Thyroid gland (tissue), 4 donors: Measurements from ENCODE around the gene ITGA11. TPM values are rescaled to one million over a fixed set of nuclear protein-coding genes. Genes with fewer than 3 reads are reported as not detected.

Experiments
- DNase-seq, 2 donors: peaks; one replicate each; pipeline ENCODE4 v3.0.0-alpha.2; 2019
- H3K27ac ChIP-seq, 3 donors: fragments of 200-600 bp; sonication (generic); 1 replicate in 2 of 3; 2 replicates in 1 of 3; pipeline ENCODE4 v1.5.1; 2016 to 2019; ENCODE audit warnings: mild to moderate bottlenecking in 1 of 3, moderate library complexity in 1 of 3
- H3K27me3 ChIP-seq: fragments of 200-600 bp; sonication (generic); one replicate; pipeline ENCODE4 v1.5.1; 2019
- H3K36me3 ChIP-seq, 2 donors: fragments of 200-600 bp; sonication (generic); one replicate each; pipeline ENCODE4 v1.5.1; 2016 to 2019
- H3K4me1 ChIP-seq, 2 donors: fragments of 200-600 bp; sonication (generic); one replicate each; pipeline ENCODE4 v1.5.1; 2017 to 2019
- H3K4me3 ChIP-seq, 3 donors: fragments of 200-600 bp; sonication (generic); replicated peaks in 1 of 3; 1 replicate in 2 of 3; 2 replicates in 1 of 3; pipeline ENCODE4 v1.5.1; 2016; ENCODE audit warnings: mild to moderate bottlenecking in 1 of 3
- H3K9me3 ChIP-seq: fragments of 200-600 bp; sonication (generic); one replicate; pipeline ENCODE4 v1.5.1; 2017
- CTCF ChIP-seq, 6 experiments: fragments of 200-600 bp in 3 of 6; fragments of 450-650 bp in 3 of 6; sonication (generic) in 3 of 6; IDR thresholded peaks; one replicate each; pipeline ENCODE4 v1.5.1; 2016 to 2019; ENCODE audit warnings: antibody characterized with exemption in 6 of 6, mild to moderate bottlenecking in 2 of 6, inconsistent platforms in 1 of 6, moderate library complexity in 1 of 6
- POLR2A ChIP-seq, 2 donors: fragments of 450-650 bp; IDR thresholded peaks; one replicate each; pipeline ENCODE4 v1.6.1; 2017; ENCODE audit warnings: antibody characterized with exemption in 2 of 2, mild to moderate bottlenecking in 2 of 2, moderate library complexity in 1 of 2
- WGBS, 2 donors: methylation state at CpG; one replicate each; pipeline ENCODE4 v1.1.5; 2017; 5-methylcytosine and 5-hydroxymethylcytosine counted together
- intact Hi-C: fragments of 100-400 bp; cut with DNase I; formaldehyde crosslinking; loops from one replicate; pipeline ENCODE4 v1.15.1; 2023
- total RNA-seq, 4 donors: library from RNA; depleted of rRNA; stranded (reverse); fragments of >200 nt; gene quantifications; one replicate each; pipeline ENCODE4 v1.2.3, GENCODE V29; 2016

ITGA11 gene
- total RNA-seq, 4 donors from 2014 or later: 3.0 to 6.1 (median 4.3) TPM

GRCh38 chr15:68277603-68278344 is 154.2 kb downstream of the ITGA11 start, which contains the start of gene FEM1B:
Gene FEM1B, plus strand, starts transcription at chr15:68277745. Its CDS starts 673 bp downstream, at chr15:68278418.
- DNase-seq: peak; percentile 92 to 93
- Histone ChIP-seq H3K36me3 (no peaks in the 10 kb centered on the region), H3K27ac (peak within 1 kb of the TSS; percentile 98 to 99 (median 99)), H3K4me1 (peaks cover 35 to 41% of the 10 kb centered on the region in 2 donors), H3K4me3 (peak within 1 kb of the TSS; percentile 67 to 92 (median 76)), H3K9me3 (no peaks in the 10 kb centered on the region), H3K27me3 (no peaks in the 10 kb centered on the region)
- peak in 1 of 2 donors; percentile 60 for TF ChIP-seq POLR2A (IDR thresholded peaks at IDR 0.05)
- peak in 2 of 6 experiments; percentile 25 to 35 for TF ChIP-seq CTCF (IDR thresholded peaks at IDR 0.05)
- intact Hi-C loops: no loop called here
- 0% methylated on average over 19 of the region's 85 CpGs for WGBS, 2 donors

- whole genome bisulfite sequencing, 2 donors: 1% methylated on average over 20 to 24 of the region's 25 CpGs
- peak; percentile 42 to 47 for DNase-seq
- Histone ChIP-seq H3K4me1 (peaks cover 30 to 40% of the 10 kb centered on the region in 2 donors), H3K27me3 (no peaks in the 10 kb centered on the region), H3K9me3 (no peaks in the 10 kb centered on the region), H3K27ac (peak overlapping the region; percentile 98 to 99 (median 99)), H3K4me3 (peak overlapping the region; percentile 67 to 92 (median 76)), H3K36me3 (no peaks in the 10 kb centered on the region)
- intact Hi-C loops: no loop called here
- TF ChIP-seq POLR2A (IDR thresholded peaks at IDR 0.05): no peak
- TF ChIP-seq CTCF (IDR thresholded peaks at IDR 0.05): no peak
Measured at GRCh38 chr15:68277131-68277602, 154.8 kb downstream of the ITGA11 start.

- WGBS, 2 donors: 47 to 49% methylated on average over 3 of the region's 3 CpGs
- Histone ChIP-seq H3K36me3 (no peaks in the 10 kb centered on the region), H3K9me3 (no peaks in the 10 kb centered on the region), H3K27me3 (no peaks in the 10 kb centered on the region), H3K4me3 (peak overlapping the region in 2 of 3 donors; percentile 76 to 92), H3K27ac (peak overlapping the region; percentile 98 to 99 (median 99)), H3K4me1 (peaks cover 25 to 40% of the 10 kb centered on the region in 2 donors)
- TF ChIP-seq POLR2A (IDR thresholded peaks at IDR 0.05) (no peak), CTCF (IDR thresholded peaks at IDR 0.05) (no peak)
- intact Hi-C loops: no loop called here
- DNase-seq: no peak
Measured at GRCh38 chr15:68276668-68277067, 155.3 kb downstream of the ITGA11 start.

- H3K27me3 ChIP-seq: no peaks in the 10 kb centered on the region
- DNase-seq: no peak
- no peaks in the 10 kb centered on the region for H3K36me3 ChIP-seq
- intact Hi-C loops: no loop called here
- H3K4me1 ChIP-seq: peaks cover 13 to 26% of the 10 kb centered on the region in 2 donors
- no peaks in the 10 kb centered on the region for H3K9me3 ChIP-seq
- no peak overlapping the region for H3K27ac ChIP-seq
- 71 to 83% methylated on average over 3 of the region's 3 CpGs for WGBS, 2 donors
- H3K4me3 ChIP-seq: no peak overlapping the region
- TF ChIP-seq POLR2A (IDR thresholded peaks at IDR 0.05) (no peak), CTCF (IDR thresholded peaks at IDR 0.05) (no peak)
Measured at GRCh38 chr15:68275165-68275746, 156.7 kb downstream of the ITGA11 start.
